Hepatocyte (in vitro differentiated cells): ENCODE data around the gene COTL1. TPM values are rescaled to one million over a fixed set of nuclear protein-coding genes. Genes with fewer than 3 reads are reported as not detected.

Experiments
- DNase-seq: peaks from one replicate; pipeline ENCODE4 v3.0.0-alpha.2; 2016; ENCODE audit warnings: low spot score
- H2AFZ ChIP-seq: fragments of 200-600 bp; sonication (generic); 2 replicates; pipeline ENCODE4 v1.6.0; 2016; ENCODE audit warnings: antibody characterized with exemption, mild to moderate bottlenecking
- H3K27ac ChIP-seq: fragments of 200-600 bp; sonication (generic); 2 replicates; pipeline ENCODE4 v1.5.1; 2016; ENCODE audit warnings: mild to moderate bottlenecking
- H3K27me3 ChIP-seq: fragments of 200-600 bp; sonication (generic); 2 replicates; pipeline ENCODE4 v1.6.1; 2016
- H3K36me3 ChIP-seq: fragments of 200-600 bp; sonication (generic); replicated peaks from 2 replicates; pipeline ENCODE4 v1.5.1; 2016; ENCODE audit warnings: low read depth; ENCODE audit not compliant: insufficient read depth
- H3K4me1 ChIP-seq: fragments of 200-600 bp; sonication (generic); 2 replicates; pipeline ENCODE4 v1.5.1; 2016; ENCODE audit warnings: mild to moderate bottlenecking, moderate library complexity; ENCODE audit not compliant: insufficient read depth
- H3K4me2 ChIP-seq: fragments of 200-600 bp; sonication (generic); 2 replicates; pipeline ENCODE4 v1.6.0; 2016
- H3K4me3 ChIP-seq: fragments of 200-600 bp; sonication (generic); 2 replicates; pipeline ENCODE4 v1.5.1; 2016; ENCODE audit warnings: mild to moderate bottlenecking
- H3K79me2 ChIP-seq: fragments of 200-600 bp; sonication (generic); 2 replicates; pipeline ENCODE4 v1.6.0; 2017; ENCODE audit warnings: mild to moderate bottlenecking
- H3K9me2 ChIP-seq: fragments of 200-600 bp; sonication (generic); replicated peaks from 2 replicates; pipeline ENCODE4 v1.6.0; 2017; ENCODE audit warnings: mild to moderate bottlenecking; ENCODE audit not compliant: insufficient read depth
- H3K9me3 ChIP-seq: fragments of 200-600 bp; sonication (generic); 2 replicates; pipeline ENCODE4 v1.5.1; 2016; ENCODE audit warnings: low read depth, mild to moderate bottlenecking
- H4K20me1 ChIP-seq: fragments of 200-600 bp; sonication (generic); 2 replicates; pipeline ENCODE4 v1.6.0; 2016; ENCODE audit warnings: mild to moderate bottlenecking; ENCODE audit not compliant: insufficient read depth, poor library complexity, severe bottlenecking
- EZH2 ChIP-seq: fragments of 200-600 bp; sonication (generic); IDR thresholded peaks from 2 replicates; pipeline ENCODE4 v1.6.1; 2016; ENCODE audit warnings: antibody characterized with exemption, mild to moderate bottlenecking, borderline replicate concordance
- EZH2phosphoT487 ChIP-seq: fragments of 200-600 bp; sonication (generic); IDR thresholded peaks from one replicate; pipeline ENCODE4 v1.6.1; 2018; ENCODE audit warnings: antibody characterized with exemption, mild to moderate bottlenecking, low read depth, moderate library complexity; ENCODE audit not compliant: unreplicated experiment, severe bottlenecking
- WGBS: methylation state at CpG from one replicate; pipeline ENCODE4 v1.1.6; 2016; ENCODE audit warnings: low lambda C conversion rate; ENCODE audit errors: missing lambda C conversion rate; 5-methylcytosine and 5-hydroxymethylcytosine counted together
- polyA plus RNA-seq: library from polyadenylated mRNA; unstranded; fragments of >200 nt; fragmentation: Nextera tagmentation; extraction: Ambion mirVana; gene quantifications from 2 replicates; pipeline ENCODE4 v1.2.1, GENCODE V29; 2016
- total RNA-seq: library from RNA; depleted of rRNA; stranded (reverse); fragments of >200 nt; gene quantifications from 2 replicates; pipeline ENCODE4 v1.2.3, GENCODE V29; 2014
- TF ChIP-seq, protein P1 (sequence below): fragments of 200-600 bp; sonication (generic); IDR thresholded peaks from 2 replicates; pipeline ENCODE4 v1.5.1; 2016; ENCODE audit warnings: antibody characterized with exemption, mild to moderate bottlenecking; ENCODE audit not compliant: poor library complexity

COTL1 gene
- total and polyA plus RNA-seq, 2 experiments from 2014 or later: 30.1 to 104 TPM

- H3K9me3 ChIP-seq: no peaks in the 10 kb centered on the region
- DNase-seq: no peak
- H3K27ac ChIP-seq: no peak overlapping the region
- H3K4me3 ChIP-seq: no peak overlapping the region
- H3K79me2 ChIP-seq: no peaks in the 10 kb centered on the region
- peaks cover 6% of the 10 kb centered on the region for H3K4me1 ChIP-seq
- no peaks in the 10 kb centered on the region for H3K36me3 ChIP-seq
- H3K9me2 ChIP-seq: no peaks in the 10 kb centered on the region
- no peak for TF ChIP-seq EZH2phosphoT487
- TF ChIP-seq, protein P1, sequence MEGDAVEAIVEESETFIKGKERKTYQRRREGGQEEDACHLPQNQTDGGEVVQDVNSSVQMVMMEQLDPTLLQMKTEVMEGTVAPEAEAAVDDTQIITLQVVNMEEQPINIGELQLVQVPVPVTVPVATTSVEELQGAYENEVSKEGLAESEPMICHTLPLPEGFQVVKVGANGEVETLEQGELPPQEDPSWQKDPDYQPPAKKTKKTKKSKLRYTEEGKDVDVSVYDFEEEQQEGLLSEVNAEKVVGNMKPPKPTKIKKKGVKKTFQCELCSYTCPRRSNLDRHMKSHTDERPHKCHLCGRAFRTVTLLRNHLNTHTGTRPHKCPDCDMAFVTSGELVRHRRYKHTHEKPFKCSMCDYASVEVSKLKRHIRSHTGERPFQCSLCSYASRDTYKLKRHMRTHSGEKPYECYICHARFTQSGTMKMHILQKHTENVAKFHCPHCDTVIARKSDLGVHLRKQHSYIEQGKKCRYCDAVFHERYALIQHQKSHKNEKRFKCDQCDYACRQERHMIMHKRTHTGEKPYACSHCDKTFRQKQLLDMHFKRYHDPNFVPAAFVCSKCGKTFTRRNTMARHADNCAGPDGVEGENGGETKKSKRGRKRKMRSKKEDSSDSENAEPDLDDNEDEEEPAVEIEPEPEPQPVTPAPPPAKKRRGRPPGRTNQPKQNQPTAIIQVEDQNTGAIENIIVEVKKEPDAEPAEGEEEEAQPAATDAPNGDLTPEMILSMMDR: no peak
- TF ChIP-seq EZH2: no peak
- no peaks in the 10 kb centered on the region for H4K20me1 ChIP-seq
- H3K27me3 ChIP-seq: no peaks in the 10 kb centered on the region
- WGBS: 92% methylated on average over 13 of the region's 14 CpGs
- H2AFZ ChIP-seq: no peak overlapping the region
- H3K4me2 ChIP-seq: no peak overlapping the region
Observed at GRCh38 chr16:84524346-84524920, 93.4 kb downstream of the COTL1 start.

GRCh38 chr16:84521497-84521770 is 96.4 kb downstream of the COTL1 start:
- WGBS: 99% methylated on average over 4 of the region's 4 CpGs
- Histone ChIP-seq H2AFZ (no peak overlapping the region), H3K4me1 (no peaks in the 10 kb centered on the region), H3K4me2 (no peak overlapping the region), H3K36me3 (no peaks in the 10 kb centered on the region), H3K9me3 (no peaks in the 10 kb centered on the region), H3K9me2 (no peaks in the 10 kb centered on the region), H3K27ac (no peak overlapping the region), H3K27me3 (no peaks in the 10 kb centered on the region), H3K4me3 (no peak overlapping the region), H4K20me1 (no peaks in the 10 kb centered on the region), H3K79me2 (no peaks in the 10 kb centered on the region)
- no peak for TF ChIP-seq EZH2phosphoT487
- no peak for DNase-seq

DNA sequence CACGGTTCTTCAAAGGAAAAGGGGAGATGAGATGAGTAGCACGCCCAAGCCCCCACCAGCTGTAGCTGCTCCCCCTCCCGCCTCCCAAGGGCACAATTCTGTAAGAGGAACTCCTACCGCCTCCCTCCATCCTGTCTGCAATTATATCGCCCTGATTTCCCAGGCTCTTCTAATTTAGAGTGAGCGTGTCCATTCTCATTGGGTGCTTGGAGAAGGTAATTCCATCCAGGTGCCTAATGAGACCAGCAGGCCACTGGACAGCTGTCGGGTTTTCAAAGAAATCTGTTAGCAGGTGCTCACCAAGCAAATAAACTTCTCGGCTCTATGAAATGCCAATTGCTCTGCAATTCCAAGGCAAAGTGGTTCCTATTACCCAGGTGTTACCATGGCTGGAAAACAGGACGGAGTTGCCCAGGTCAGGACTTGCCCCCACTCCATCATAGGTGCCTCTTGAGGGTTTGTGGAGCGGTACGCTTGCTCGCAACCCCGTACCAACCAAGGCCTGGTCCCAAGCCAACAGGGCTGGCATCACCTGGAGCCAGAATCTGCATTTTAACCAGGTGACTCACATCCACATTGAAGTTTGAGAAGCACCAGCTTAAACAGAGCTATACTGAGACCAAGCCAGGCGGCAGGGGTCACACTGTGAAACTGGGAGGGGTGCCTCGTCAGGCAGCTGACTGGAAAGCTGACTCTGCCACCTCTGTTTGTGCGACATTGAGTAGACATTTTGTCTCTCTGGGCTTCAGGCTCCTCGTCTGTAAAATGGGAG is 97.0 kb downstream of the COTL1 start:
- no peaks in the 10 kb centered on the region for H3K4me1 ChIP-seq
- no peak overlapping the region for H3K27ac ChIP-seq
- H3K4me2 ChIP-seq: no peak overlapping the region
- DNase-seq: no peak
- H3K79me2 ChIP-seq: no peaks in the 10 kb centered on the region
- H3K4me3 ChIP-seq: no peak overlapping the region
- no peaks in the 10 kb centered on the region for H4K20me1 ChIP-seq
- no peak overlapping the region for H2AFZ ChIP-seq
- TF ChIP-seq EZH2: no peak
- no peak for TF ChIP-seq EZH2phosphoT487
- TF ChIP-seq, protein P1: no peak
- H3K9me3 ChIP-seq: no peaks in the 10 kb centered on the region
- no peaks in the 10 kb centered on the region for H3K27me3 ChIP-seq
- H3K36me3 ChIP-seq: no peaks in the 10 kb centered on the region
- H3K9me2 ChIP-seq: no peaks in the 10 kb centered on the region
- 71% methylated on average over 17 of the region's 17 CpGs for WGBS

DNA sequence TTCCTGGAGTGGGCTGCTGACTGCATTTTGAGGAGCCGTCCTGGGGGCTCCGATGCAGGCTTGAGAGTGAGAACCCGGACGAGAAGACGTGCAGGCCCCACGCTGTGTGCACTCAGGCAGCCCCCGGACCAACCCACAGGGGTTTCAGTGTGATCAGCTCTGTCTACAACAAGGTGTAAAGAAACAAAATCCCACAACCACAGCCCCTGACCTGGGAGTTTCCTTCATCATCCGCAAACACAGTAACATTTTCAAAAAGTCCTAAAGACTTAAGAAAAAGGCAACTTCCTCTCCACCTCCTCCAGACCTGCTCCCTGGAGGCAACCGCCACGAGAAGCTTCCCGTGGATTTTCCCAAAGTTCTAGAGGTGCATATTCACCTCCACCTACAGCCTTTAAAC is 98.0 kb downstream of the COTL1 start:
- 84% methylated on average over 11 of the region's 11 CpGs for WGBS
- H3K4me1 ChIP-seq: no peaks in the 10 kb centered on the region
- DNase-seq: no peak
- TF ChIP-seq EZH2: no peak
- TF ChIP-seq, protein P1: no peak
- no peak for TF ChIP-seq EZH2phosphoT487
- no peaks in the 10 kb centered on the region for H3K9me3 ChIP-seq
- H3K36me3 ChIP-seq: no peaks in the 10 kb centered on the region
- H2AFZ ChIP-seq: no peak overlapping the region
- H4K20me1 ChIP-seq: no peaks in the 10 kb centered on the region
- H3K9me2 ChIP-seq: no peaks in the 10 kb centered on the region
- no peaks in the 10 kb centered on the region for H3K27me3 ChIP-seq
- no peaks in the 10 kb centered on the region for H3K79me2 ChIP-seq
- H3K4me2 ChIP-seq: no peak overlapping the region
- H3K27ac ChIP-seq: no peak overlapping the region
- no peak overlapping the region for H3K4me3 ChIP-seq
